Stimulated activated naive CD8-positive, alpha-beta T cell treated with anti-CD3 and anti-CD28 coated beads, Interleukin-15, amount 100 ng/mL, for 72 hours (primary cell): ENCODE results near the gene OPCML.
A peak's percentile ranks its signal among the peaks of the same experiment; 100 is the strongest.

Experiments
- ATAC-seq: fragments of 150-1000 bp; cut with Tn5 transposase; 2 replicates; pipeline ENCODE4 v1.10.0; 2021; ENCODE audit warnings: mild to moderate bottlenecking, moderate library complexity
- DNase-seq, 2 donors: peaks; one replicate each; pipeline ENCODE4 v3.0.0; 2021 to 2022
- H3K27ac Mint-ChIP-seq, 2 donors: one replicate each; pipeline ENCODE4 v1.8.0; 2022; ENCODE audit warnings: mild to moderate bottlenecking in 2 of 2, mixed read lengths in 2 of 2, moderate library complexity in 2 of 2
- H3K27me3 Mint-ChIP-seq: one replicate; pipeline ENCODE4 v1.8.0; 2022; ENCODE audit warnings: mixed read lengths
- H3K4me1 Mint-ChIP-seq: one replicate; pipeline ENCODE4 v1.8.0; 2022; ENCODE audit warnings: mild to moderate bottlenecking, mixed read lengths
- H3K4me3 Mint-ChIP-seq, 2 donors: one replicate each; pipeline ENCODE4 v1.8.0; 2022; ENCODE audit warnings: mild to moderate bottlenecking in 2 of 2, mixed read lengths in 2 of 2, moderate library complexity in 1 of 2
- H3K9me3 Mint-ChIP-seq, 2 donors: one replicate each; pipeline ENCODE4 v1.8.0; 2022; ENCODE audit warnings: mixed read lengths in 2 of 2

OPCML gene

GRCh38 chr11:133137270-133137669 is 395.0 kb downstream of the OPCML start:
- DNase-seq: no peak
- Mint-ChIP-seq H3K4me1 (no peaks in the 10 kb centered on the region), H3K9me3 (peaks cover 0 to 5% of the 10 kb centered on the region in 2 donors), H3K4me3 (no peak overlapping the region), H3K27ac (no peak overlapping the region), H3K27me3 (peaks cover 28% of the 10 kb centered on the region)
- no peak for ATAC-seq

GRCh38 chr11:133136376-133136775 is 395.9 kb downstream of the OPCML start:
- Mint-ChIP-seq H3K4me3 (no peak overlapping the region), H3K27me3 (peaks cover 28% of the 10 kb centered on the region), H3K27ac (no peak overlapping the region), H3K9me3 (peaks cover 0 to under 1% of the 10 kb centered on the region in 2 donors), H3K4me1 (no peaks in the 10 kb centered on the region)
- DNase-seq (no peak), ATAC-seq (no peak)

GRCh38 chr11:133134314-133135173 is 397.8 kb downstream of the OPCML start:
- DNase-seq (peak; percentile 36 to 42), ATAC-seq (peak; percentile 68)
- Mint-ChIP-seq H3K4me3 (no peak overlapping the region), H3K4me1 (no peaks in the 10 kb centered on the region), H3K9me3 (no peaks in the 10 kb centered on the region), H3K27me3 (peaks cover 28% of the 10 kb centered on the region), H3K27ac (no peak overlapping the region)

DNA sequence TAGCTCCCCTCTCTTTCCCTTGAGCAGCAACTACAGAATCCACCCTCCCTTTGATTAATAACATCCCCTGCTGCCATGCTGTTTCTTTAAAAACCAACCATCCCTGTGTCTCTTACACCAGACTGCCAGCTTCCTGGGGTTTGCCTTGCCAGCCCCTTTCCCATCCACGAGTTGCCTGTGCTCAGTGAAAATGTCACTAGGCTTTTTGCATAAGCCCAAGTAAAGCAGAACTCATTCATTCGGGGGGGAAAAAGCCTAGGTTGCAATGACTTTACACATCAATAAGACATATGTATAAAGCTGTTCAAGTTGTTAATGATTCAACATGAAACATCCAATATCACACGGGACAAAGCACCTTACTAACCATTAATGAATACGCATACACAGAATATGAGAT is 398.7 kb downstream of the OPCML start:
- H3K4me3 Mint-ChIP-seq: no peak overlapping the region
- DNase-seq (no peak), ATAC-seq (no peak)
- no peaks in the 10 kb centered on the region for H3K9me3 Mint-ChIP-seq
- H3K27me3 Mint-ChIP-seq: peaks cover 34% of the 10 kb centered on the region
- H3K4me1 Mint-ChIP-seq: no peaks in the 10 kb centered on the region
- no peak overlapping the region for H3K27ac Mint-ChIP-seq

- Mint-ChIP-seq H3K27me3 (peaks cover 40% of the 10 kb centered on the region), H3K4me3 (no peak overlapping the region), H3K27ac (no peak overlapping the region), H3K4me1 (no peaks in the 10 kb centered on the region), H3K9me3 (no peaks in the 10 kb centered on the region)
- no peak for DNase-seq
- ATAC-seq: no peak
Observed at GRCh38 chr11:133133050-133133449, 399.3 kb downstream of the OPCML start.

DNA sequence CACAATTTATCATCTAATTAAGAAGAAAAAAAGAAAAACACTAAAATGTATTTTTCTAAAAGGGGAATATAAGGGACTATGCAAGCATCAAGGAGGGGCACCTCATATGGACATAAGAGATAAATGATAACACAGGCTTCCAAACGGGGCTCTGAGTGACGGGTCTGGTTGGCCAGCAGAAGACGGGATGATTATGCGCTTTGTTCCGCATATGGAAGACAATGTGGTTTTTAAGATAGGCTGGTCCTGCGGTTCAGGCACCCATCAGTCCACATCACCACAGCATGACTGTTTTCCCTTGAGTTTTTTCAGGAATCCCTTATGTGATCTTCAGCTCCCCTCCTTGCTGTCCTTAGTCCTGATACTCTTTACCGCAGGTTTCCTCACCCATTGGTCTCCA is 404.6 kb downstream of the OPCML start:
- ATAC-seq (no peak), DNase-seq (no peak)
- H3K4me1 Mint-ChIP-seq: no peaks in the 10 kb centered on the region
- no peak overlapping the region for H3K4me3 Mint-ChIP-seq
- H3K9me3 Mint-ChIP-seq: no peaks in the 10 kb centered on the region
- peaks cover 12% of the 10 kb centered on the region for H3K27me3 Mint-ChIP-seq
- H3K27ac Mint-ChIP-seq: no peak overlapping the region

- DNase-seq: no peak
- no peak for ATAC-seq
- Mint-ChIP-seq H3K4me1 (no peaks in the 10 kb centered on the region), H3K27ac (no peak overlapping the region), H3K9me3 (no peaks in the 10 kb centered on the region), H3K4me3 (no peak overlapping the region), H3K27me3 (peaks cover 8% of the 10 kb centered on the region)
Observed at GRCh38 chr11:133123796-133124195, 408.5 kb downstream of the OPCML start.

- peaks cover 3% of the 10 kb centered on the region for H3K27me3 Mint-ChIP-seq
- no peak overlapping the region for H3K4me3 Mint-ChIP-seq
- H3K4me1 Mint-ChIP-seq: no peaks in the 10 kb centered on the region
- no peaks in the 10 kb centered on the region for H3K9me3 Mint-ChIP-seq
- ATAC-seq (no peak), DNase-seq (no peak)
- H3K27ac Mint-ChIP-seq: no peak overlapping the region
Observed at GRCh38 chr11:133123366-133123765, 408.9 kb downstream of the OPCML start.

- no peak for ATAC-seq
- Mint-ChIP-seq H3K4me1 (no peaks in the 10 kb centered on the region), H3K27ac (no peak overlapping the region), H3K9me3 (no peaks in the 10 kb centered on the region), H3K27me3 (no peaks in the 10 kb centered on the region), H3K4me3 (no peak overlapping the region)
- no peak for DNase-seq
Observed at GRCh38 chr11:133122256-133122655, 410.0 kb downstream of the OPCML start.

- Mint-ChIP-seq H3K9me3 (peaks cover 0 to 4% of the 10 kb centered on the region in 2 donors), H3K27ac (no peak overlapping the region), H3K27me3 (no peaks in the 10 kb centered on the region), H3K4me1 (no peaks in the 10 kb centered on the region), H3K4me3 (no peak overlapping the region)
- DNase-seq (no peak), ATAC-seq (no peak)
Observed at GRCh38 chr11:133118563-133119268, 413.6 kb downstream of the OPCML start.

- DNase-seq (no peak), ATAC-seq (no peak)
- H3K4me1 Mint-ChIP-seq: no peaks in the 10 kb centered on the region
- peaks cover 7% of the 10 kb centered on the region for H3K27me3 Mint-ChIP-seq
- no peak overlapping the region for H3K27ac Mint-ChIP-seq
- H3K9me3 Mint-ChIP-seq: peaks cover 0 to 4% of the 10 kb centered on the region in 2 donors
- no peak overlapping the region for H3K4me3 Mint-ChIP-seq
Observed at GRCh38 chr11:133115099-133115498, 417.2 kb downstream of the OPCML start.

DNA sequence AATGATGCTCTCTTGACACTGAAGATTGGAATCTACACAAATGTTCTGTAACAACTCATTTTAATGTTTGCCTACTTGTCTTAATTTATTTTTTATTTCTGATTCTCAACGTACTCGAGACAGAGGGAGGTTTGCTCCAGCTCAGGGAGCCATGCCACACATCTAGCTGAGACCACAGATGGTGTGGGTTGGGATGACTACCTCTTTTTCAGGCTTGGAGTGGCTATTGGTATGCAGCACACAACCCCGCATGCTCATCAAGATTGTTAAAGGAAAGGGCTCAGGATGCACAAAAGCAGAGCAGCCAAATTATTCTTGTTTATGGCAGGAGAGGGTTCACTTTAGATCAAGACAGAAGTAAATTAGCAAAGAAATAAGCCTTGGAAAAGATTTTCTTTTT is 424.5 kb downstream of the OPCML start:
- Mint-ChIP-seq H3K9me3 (peaks cover 0 to 7% of the 10 kb centered on the region in 2 donors), H3K27me3 (peaks cover 7% of the 10 kb centered on the region)
- no peak for DNase-seq

DNA sequence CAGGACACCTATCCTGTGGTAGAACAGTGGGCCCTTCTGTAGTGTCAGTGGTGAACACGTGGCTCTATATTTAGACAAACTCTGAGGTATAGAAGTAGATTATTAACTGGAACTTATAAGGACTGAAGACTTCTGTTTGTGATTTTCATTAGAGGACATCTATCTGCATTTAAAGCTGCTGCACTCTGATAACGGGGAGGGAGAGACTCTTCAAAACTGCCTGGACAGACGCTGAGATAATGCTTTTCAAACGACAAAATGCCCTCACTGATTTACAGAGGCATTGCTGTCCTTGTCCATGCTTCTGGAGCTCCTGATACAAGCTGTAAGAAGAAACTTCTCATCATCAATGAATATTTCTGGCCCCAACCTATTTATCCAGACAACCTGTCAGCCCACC is 425.2 kb downstream of the OPCML start:
- no peaks in the 10 kb centered on the region for H3K4me1 Mint-ChIP-seq
- peaks cover 7% of the 10 kb centered on the region for H3K27me3 Mint-ChIP-seq
- no peak overlapping the region for H3K4me3 Mint-ChIP-seq
- ATAC-seq: no peak
- H3K27ac Mint-ChIP-seq: no peak overlapping the region
- no peak for DNase-seq
- H3K9me3 Mint-ChIP-seq: peaks cover 0 to 7% of the 10 kb centered on the region in 2 donors

More for the DNA sequence above, 424.5 kb downstream of the OPCML start:
- no peak overlapping the region for H3K4me3 Mint-ChIP-seq
- no peak overlapping the region for H3K27ac Mint-ChIP-seq
- no peak for ATAC-seq
- H3K4me1 Mint-ChIP-seq: no peaks in the 10 kb centered on the region

DNA sequence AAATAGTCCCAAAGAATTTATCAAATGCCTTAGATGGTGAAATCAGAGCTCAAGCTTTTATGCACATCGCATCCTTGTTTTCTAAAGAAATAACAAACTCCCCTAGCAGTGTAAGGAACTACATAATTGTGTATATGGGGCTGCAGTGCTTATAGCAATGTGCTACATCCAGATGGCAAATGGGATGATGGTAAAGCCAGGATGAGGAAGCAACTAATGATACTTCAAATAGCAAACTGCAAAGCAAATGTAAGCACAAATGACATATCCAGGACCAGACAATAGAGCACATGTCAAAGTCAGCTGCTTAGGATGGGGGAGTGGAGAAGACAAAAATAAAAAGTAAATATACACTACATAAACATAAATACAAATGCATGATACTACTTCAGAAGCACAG is 425.9 kb downstream of the OPCML start:
- DNase-seq (no peak), ATAC-seq (no peak)
- Mint-ChIP-seq H3K4me1 (no peaks in the 10 kb centered on the region), H3K27me3 (peaks cover 3% of the 10 kb centered on the region), H3K27ac (no peak overlapping the region), H3K4me3 (no peak overlapping the region), H3K9me3 (peaks cover 0 to 7% of the 10 kb centered on the region in 2 donors)

DNA sequence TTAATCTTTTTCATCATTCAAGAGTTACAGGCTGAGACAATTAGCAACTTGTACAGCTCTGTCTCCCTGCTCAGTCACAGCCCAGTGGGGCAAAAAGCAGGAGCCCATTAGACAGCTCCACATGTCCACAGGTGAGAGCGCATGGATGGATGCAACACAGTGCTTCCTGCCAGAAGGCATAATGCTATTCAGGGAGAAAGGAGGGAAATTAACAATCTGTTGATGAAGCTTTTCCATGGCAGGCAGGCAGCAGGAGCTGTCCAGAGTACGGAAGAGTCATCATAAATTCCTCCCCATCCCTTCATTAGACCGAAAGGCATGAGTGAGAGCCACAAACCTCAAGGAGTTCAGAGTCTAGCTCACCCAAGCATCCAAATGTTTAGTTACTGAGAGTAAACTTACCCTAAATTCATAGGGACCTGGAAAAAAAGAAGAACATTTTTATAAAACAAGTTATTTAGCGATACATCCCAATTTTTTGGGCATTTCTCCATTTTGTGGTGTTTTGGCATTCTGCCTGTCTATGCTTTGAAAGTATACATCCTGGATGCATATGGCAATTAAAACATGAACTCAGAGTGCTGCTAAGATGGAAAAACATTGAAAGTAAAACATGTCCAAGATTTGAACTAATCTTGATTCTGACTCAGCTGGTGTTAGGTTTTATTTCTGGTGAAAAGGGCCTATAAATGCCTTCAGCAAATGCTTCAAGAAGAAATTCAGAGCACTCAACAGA is 428.1 kb downstream of the OPCML start:
- ATAC-seq (no peak), DNase-seq (no peak)
- H3K4me3 Mint-ChIP-seq: no peak overlapping the region
- H3K27me3 Mint-ChIP-seq: no peaks in the 10 kb centered on the region
- H3K27ac Mint-ChIP-seq: no peak overlapping the region
- peaks cover 0 to 3% of the 10 kb centered on the region in 2 donors for H3K9me3 Mint-ChIP-seq
- no peaks in the 10 kb centered on the region for H3K4me1 Mint-ChIP-seq

- Mint-ChIP-seq H3K27me3 (peaks cover under 1% of the 10 kb centered on the region), H3K4me3 (no peak overlapping the region), H3K4me1 (no peaks in the 10 kb centered on the region), H3K9me3 (peaks cover 15 to 20% of the 10 kb centered on the region in 2 donors), H3K27ac (no peak overlapping the region)
- ATAC-seq (no peak), DNase-seq (no peak)
Observed at GRCh38 chr11:133096981-133097380, 435.3 kb downstream of the OPCML start.
